NCI-H69 (cell line): Measurements from ENCODE around the gene ZNF112.
"Not testable (repeated sequence)": the region's sequence is repeated elsewhere in the genome, so short reads cannot be mapped to it uniquely, and the experiment has no call there.

Source experiments
- DNase-seq: peaks from one replicate; lab custom pipeline; 2025; lab: John Stamatoyannopoulos, UW

The ZNF112 gene

GRCh38 chr19:44356383-44357111 is at the start of gene ZNF112:
ZNF112 (minus strand) TSS chr19:44356680; CDS start chr19:44340539, 16,141 bp downstream.
- DNase-seq = peak; percentile 99

GRCh38 chr19:44401139-44402115 is 44.9 kb upstream of the ZNF112 start, which contains the start of gene ZNF285:
ZNF285 (minus strand) TSS chr19:44401608; CDS start chr19:44397213, 4,395 bp downstream.
- no peak for DNase-seq

DNA sequence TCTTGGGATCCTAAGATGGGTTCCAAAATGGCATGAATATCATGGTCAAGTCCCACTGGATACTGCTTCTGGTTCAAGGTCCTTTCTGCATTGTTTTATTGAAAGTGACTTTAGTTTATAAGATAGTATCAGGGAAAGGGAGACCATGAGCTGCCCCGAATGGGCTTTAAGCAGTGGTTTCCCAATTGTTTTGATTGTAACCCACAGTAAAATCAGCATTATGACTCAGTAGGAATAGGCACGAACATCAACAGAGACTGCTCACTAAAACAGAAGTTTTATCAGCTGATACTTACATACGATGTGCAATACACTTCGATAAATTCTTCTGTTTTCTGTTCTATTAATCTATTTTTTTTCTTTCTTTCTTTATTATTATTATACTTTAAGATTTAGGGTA is 32.8 kb upstream of the ZNF112 start:
- not testable (repeated sequence) for DNase-seq

GRCh38 chr19:44374789-44375188 is 18.3 kb upstream of the ZNF112 start:
- no peak for DNase-seq

DNA sequence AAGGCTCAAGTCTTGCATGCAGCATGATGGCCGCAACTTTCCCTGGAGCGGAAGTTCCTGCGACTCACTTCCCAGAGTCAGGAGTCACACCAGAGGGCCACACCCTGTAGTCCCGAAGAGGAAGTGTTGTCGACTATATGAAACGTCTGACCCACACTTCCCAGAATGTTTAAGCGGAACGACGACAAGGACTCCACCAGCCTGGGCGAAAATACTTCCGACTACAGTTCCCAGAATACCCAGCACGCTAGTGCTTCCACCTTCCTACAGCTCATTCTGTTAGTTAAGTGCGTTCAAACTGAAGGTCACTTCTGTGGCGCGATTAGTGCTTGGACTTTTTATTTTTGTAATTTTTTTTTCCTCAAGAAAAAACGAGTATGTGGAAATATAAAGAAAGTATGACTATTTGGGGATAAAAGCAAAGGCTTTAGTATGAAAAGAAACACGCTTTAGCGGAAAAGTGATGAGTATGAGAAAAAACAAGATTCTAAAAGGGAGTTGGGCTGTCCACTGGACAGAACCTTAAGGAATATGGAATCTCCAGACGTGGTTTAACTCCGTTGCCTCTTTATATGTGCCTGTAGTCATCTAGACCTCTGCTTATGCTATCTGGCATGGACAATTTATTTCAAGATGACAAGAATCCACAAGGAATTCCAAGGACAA is 15.5 kb upstream of the ZNF112 start:
- DNase-seq = no peak

DNA sequence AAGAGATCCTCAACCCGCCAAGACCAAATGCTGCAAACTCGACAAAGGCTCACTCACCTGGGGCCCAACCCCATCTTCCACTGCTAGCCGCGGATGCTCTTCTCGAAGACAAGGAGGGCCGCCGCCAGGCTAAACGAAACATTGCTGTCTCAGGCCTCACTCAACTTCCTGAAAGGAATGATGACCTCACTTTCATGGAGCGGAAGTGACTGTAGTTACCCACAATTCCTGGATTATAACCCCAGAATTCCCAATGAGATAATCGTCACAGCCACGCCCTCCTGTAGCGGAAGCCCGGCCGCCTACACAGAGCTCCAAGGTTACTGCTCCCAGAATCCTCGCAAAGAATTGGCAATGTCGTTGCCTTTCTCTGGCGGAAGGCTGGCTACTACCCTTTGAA is 10.5 kb upstream of the ZNF112 start:
- DNase-seq = peak; percentile 7

DNA sequence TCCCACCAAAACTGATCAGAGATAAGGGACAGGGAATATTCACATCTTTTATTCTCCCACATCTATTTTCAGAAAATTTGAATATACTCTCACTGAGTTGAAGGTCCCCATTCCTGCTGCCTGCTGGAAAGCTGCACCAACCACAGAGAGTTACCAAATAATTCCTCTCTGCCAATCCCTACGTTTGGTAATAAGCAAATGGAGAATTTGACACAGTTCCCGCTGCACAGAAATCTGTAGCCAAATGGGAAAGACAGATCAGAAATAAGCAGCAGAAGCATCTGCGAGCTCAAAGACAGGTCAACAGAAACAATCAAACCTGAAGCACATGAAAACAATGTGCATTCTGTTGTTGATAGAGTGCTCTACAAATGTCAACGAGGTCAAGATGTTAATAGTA is 9.9 kb downstream of the ZNF112 start:
- DNase-seq = no peak

DNA sequence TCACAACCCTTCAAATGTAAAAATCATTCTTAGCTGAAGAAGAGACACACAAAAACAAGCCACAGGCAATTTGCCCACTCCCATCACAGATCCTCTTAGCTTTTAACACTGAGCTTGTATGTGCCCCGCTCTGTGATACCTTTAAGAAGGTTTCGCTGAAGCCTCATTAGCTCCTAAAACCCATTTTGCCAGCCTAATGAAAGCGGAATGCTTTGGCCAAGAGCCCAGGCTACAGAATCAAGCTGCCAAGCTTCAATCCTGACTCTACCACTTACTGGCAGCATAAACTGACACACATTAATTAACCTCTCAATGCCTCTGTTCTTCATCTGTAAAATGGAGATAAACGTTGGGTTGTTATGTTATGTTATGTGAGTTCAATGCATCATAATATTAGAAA is 10.5 kb downstream of the ZNF112 start:
- DNase-seq = no peak

DNA sequence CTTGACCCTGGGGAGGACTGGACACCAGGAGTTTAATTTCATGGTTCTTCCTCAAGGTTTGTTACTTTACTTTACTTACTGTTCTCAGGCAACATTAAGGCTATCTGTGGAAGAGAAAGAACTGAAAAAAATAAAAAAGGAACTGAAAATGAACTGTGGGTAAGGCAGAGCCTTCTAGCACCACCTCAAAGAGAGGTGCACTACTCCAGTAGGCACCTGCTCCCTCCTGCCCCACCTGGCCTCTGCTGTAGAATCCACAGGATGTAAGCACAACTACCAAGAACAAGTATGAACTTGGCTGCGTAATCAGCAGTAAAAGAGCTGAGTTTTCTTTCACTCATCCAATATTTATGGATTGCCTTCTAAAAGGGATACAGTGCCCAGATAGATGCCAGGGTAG is 12.2 kb downstream of the ZNF112 start:
- DNase-seq = no peak

DNA sequence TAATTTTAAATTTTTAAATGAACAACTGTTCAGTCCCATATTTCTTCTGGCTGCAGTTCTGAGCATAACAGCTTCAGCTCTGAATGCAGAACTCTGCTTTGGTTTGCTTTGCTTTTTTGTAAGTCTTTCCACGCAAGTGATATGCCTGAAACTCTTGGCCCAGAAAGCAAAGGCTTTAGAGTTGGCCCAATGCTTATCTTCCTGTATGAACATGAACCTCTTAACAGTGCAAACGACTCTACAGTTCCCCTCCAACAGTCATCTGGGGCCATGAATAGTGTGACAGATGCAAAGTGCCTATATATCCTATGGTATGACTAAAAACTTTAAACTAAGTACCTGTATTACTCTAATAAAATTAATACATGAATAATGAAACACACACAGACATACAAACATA is 14.7 kb downstream of the ZNF112 start:
- no peak for DNase-seq

GRCh38 chr19:44334639-44335038 is 21.8 kb downstream of the ZNF112 start:
- DNase-seq = not testable (repeated sequence)

- no peak for DNase-seq
These were observed 24.3 kb downstream of the ZNF112 start for GRCh38 chr19:44332145-44332544.

- DNase-seq = peak; percentile 17
These were observed 40.6 kb downstream of the ZNF112 start for GRCh38 chr19:44315883-44316282.

DNA sequence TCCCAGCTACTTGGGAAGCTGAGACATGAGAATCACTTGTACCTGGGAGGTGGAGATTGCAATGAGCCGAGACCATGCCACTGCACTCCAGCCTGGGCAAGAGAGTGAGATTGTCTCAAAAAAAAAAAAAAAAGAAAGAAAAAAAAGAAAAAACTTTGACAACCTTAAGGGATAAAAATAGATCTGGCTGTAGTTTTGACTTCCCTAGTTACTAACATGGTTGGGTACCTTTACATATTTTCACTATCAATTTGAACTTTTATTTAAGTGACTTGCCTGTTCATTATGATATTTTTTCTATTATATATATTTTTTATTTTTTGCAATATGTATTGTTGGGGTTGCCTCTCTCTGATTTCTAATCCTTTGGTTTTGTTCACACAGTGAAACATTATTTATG is 43.2 kb downstream of the ZNF112 start:
- DNase-seq = no peak

DNA sequence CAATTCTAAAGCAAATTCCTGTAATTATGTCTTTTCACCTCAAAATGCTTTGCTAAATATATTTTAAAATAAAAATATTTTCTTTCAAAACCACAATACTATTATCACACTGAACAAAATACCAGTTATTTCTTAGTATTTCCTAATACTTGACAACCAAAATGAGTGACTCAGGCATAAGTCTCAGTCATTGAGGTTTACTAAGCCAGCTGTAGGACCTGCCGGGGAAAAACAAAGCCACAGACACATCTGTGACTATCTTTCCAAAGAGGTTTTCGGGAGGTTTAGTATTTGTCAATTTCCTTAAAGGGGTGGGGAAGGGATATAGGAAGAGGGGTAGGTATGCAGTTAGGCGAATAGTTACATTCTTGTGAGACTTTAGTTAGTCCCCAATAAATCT is 48.5 kb downstream of the ZNF112 start:
- DNase-seq = no peak

GRCh38 chr19:44306283-44306682 is 50.2 kb downstream of the ZNF112 start:
- no peak for DNase-seq

DNA sequence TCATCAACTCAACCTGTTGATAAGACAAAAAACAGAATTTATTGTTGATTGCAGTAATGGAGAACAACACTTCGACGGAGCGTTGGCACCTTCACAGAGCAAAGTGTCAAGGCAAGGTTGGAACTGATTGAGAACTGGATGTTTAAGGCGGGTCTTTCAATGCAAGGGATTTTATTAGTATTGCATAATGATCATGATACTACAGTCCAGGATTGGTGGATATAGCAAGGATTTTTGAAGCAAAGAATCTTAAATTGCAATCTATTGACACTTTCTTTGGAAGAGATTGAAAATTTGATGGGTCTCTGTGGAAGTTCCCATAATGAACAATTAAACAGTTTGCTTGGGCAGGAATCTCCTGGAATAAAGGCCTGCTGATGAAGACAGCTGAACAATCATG is 51.0 kb downstream of the ZNF112 start:
- DNase-seq = no peak

DNA sequence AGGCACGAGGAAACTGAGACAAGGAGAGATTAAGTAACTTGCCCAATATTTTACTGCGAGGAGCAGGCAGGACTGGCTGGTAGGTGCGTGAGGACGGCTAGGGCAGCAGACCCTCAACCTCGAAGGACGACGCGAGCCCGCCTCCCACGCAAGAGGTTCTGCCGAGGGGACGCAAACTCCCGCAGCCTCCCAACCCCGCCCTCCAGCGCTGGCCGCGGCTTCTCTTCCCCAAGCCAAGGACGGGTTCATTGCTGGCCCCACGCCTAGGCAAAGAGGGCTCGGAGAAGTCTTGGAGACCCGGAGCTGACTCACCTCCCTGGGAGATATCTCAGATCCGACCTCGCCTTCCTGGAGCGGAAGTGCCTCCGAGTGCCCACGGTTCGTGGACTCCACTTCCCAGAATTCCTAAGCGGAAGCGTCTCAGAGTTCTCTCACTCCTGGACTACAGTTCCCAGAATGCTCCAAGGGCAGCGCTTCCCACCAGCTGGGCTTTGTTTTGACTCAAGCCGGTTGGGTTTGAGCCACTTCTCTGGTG is 51.8 kb downstream of the ZNF112 start, which contains the start of gene ZNF235:
ZNF235 (minus strand) TSS at position 367 of the 535 bp plus-strand sequence. CDS start 1,621 bp downstream, outside the sequence.
- peak; percentile 98 for DNase-seq

- peak; percentile 53 for DNase-seq
These were observed 52.4 kb downstream of the ZNF112 start for GRCh38 chr19:44303976-44304568.

DNA sequence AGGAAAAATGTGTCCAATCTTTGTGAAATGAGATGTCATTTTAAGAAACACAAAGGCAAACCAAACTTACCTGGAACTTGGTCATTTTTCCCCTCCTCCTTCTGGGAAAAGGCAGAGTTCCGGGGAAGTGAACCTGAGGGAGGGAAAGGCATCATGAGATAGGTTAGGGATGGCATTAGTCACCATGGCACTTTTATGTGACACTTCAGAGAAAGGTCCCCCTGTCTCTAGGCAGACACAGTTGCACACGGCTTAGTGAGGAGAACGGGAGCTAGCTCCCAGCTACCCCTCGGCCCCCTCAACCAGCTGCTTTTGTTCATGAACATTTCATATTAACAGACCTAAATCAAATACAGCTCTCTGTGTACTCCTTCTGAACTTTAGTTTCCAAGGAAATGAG is 53.2 kb downstream of the ZNF112 start:
- DNase-seq = no peak

GRCh38 chr19:44284968-44285367 is 71.5 kb downstream of the ZNF112 start:
- DNase-seq = no peak

GRCh38 chr19:44282846-44283245 is 73.6 kb downstream of the ZNF112 start:
- DNase-seq = no peak
